HG03565 (cell line): ENCODE measurements around the gene FBL.
"Not testable (repeated sequence)": the region's sequence is repeated elsewhere in the genome, so short reads cannot be mapped to it uniquely, and the experiment has no call there.

Experiments used
- ATAC-seq: cut with Tn5 transposase; IDR thresholded peaks from one replicate; pipeline ENCODE4 v1.9.1; 2021; ENCODE audit warnings: mild to moderate bottlenecking, moderate library complexity; ENCODE audit not compliant: unreplicated experiment

The FBL gene

GRCh38 chr19:39825531-39826076 is 20.6 kb downstream of the FBL start:
- no peak for ATAC-seq

DNA sequence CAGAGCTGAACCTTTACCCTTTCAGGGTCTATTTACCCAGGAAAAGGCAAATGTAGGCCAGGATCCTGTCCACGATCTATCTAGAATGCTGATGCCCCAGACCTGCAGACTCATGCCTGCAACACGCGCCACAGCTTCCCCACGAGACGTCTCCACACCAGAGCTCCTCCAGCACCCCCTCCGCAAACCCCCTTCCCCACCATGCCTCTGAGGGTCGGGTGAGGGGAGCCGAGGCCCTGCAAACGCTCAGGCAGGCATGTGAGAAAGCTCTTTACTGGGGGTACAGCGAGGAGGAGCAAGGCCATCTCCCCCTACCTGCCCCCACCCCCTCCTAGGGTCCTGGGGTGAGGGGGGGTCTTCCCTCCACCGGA is 21.1 kb downstream of the FBL start:
- ATAC-seq = no peak

DNA sequence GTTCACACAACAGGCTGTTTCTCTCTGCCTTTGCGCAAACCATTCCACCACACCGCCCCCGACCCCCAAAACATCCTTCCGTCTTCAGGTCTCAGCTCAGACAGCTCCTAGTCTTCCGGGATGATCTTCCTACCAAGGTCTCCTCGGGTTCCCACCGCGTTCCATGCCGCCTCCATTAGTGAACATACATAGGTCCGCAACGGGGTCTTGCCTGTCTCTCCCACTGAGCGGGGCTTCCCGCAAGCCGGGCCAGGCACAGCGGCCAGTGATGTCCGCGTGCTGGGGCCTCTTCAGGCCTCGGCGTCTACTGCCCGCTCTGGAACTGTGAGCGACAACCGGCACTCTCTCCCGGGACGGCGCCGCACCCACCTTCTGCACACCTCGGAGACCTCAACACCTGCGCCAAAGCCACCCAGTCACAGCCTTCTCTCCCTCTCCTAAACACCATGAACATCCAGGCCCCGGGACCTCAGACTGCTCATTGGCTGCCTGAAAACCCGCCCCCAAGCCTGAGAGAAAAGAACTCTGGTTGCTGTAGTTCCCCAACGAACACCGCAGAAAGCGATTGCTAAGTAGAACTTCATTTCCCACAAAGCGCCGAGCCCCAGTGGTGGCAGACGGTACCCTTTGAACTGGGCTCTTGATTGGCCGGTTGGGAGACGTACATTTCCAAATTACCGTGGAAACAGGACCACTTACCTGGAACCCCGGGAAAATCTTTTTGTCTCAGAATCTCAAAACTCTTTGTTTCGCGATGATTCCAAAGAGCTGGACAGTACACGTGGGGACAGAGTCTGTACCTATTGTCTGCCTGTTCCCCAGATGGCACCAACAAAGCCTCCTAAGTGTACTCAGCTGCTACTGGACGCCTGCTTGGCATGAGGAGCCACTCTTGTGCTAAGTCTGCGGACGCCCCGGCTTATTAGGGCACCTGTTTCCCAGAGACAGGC is 21.8 kb downstream of the FBL start:
- peak; percentile 61 for ATAC-seq

- ATAC-seq = no peak
Observed at GRCh38 chr19:39823686-39824085, 22.5 kb downstream of the FBL start.

GRCh38 chr19:39820696-39821095 is 25.5 kb downstream of the FBL start:
- no peak for ATAC-seq

DNA sequence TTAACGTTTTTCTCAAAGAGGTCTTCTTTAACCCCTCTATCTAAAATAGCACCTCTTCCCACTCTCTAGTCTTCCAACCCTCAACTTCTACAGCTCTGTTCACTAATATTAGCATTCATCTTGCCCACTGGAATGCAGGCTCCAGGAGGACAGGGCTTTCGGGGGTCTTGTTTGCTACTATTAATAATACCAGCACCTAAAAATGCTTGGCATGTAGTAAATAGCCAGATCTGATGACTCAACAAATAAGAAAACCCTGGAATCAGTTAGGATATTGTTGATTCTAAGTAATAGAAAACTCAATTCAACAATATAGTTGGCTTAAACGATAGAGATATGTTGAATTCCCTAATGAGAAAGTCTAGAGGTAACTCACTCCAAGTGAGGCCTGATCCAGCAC is 26.4 kb downstream of the FBL start:
- ATAC-seq = no peak

DNA sequence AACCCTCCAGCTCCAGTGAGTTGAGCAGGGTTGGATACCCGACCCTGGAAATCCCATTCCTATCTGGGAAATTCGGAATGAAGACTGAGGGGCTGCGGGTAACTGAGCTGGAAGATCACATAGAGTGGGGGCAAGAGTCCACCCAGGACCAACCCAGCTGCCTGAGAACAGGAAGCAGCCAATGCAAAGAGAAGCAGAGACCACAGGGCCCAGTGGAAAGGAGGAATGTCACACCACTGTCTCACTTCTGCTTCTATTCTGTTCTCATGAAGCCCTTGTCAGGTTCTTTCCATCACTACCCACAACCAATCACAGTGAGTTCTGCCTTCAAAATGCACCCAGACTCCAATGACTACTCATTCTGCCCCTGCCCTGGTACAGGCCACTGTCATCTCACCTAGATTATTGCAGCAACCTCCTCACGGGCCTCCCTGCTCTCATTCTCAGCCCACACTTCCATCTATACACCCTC is 27.5 kb downstream of the FBL start:
- peak; percentile 78 for ATAC-seq

GRCh38 chr19:39817888-39818561 is 28.2 kb downstream of the FBL start:
- no peak for ATAC-seq

- no peak for ATAC-seq
Observed at GRCh38 chr19:39816287-39817048, 29.7 kb downstream of the FBL start.

DNA sequence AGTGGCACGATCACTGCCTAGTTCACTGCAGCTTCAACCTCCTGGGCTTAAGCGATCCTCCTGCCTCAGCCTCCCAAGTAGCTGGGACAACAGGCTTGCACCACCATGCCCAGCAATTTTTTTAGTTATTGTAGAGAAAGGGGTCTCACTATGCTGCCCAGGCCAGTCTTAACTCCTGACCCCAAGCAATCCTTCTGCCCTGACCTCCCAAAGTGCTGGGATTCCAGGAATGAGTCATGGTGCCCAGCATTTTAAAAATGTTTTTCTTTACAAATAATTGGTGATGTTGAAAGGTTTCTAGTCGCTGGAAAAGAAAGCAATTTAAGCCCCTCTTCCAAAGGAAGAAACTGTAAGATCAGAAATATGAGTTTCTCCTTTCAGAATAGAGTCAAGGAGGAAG is 31.6 kb downstream of the FBL start:
- no peak for ATAC-seq

- ATAC-seq = not testable (repeated sequence)
Observed at GRCh38 chr19:39814111-39814510, 32.1 kb downstream of the FBL start.

DNA sequence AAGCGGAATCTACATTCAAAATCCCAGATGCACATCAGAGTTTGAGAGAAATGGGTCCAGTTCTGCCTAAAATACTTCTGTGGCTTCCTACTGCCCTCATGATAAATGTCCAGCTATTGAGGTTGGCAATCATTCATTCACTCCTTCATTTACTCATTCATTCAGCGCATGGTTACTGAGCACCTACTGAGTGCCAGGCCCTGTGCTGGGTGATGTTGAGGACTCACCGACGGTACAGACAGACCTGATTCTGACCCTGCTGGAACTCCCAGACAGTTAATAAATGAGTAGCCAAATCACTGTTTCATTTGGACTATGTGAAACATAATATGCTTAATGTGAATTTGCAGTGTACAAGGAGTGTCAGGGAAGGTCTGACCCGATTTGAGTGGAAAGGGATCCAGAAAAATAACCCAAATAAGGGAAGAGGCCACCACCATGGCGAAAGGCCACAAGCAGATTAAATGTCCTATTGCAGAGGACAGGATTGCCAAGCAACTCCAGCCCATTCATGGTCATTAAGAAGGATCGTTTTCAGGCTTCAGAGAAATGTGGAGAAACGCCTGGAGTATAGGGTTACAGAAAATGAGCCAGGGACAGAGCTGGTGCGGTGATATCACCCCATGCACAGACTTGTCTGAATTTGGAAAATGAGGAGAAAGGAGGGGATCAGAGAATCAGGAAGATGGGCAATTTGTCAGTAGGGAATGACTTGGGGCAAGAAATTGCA is 32.8 kb downstream of the FBL start:
- ATAC-seq = no peak

DNA sequence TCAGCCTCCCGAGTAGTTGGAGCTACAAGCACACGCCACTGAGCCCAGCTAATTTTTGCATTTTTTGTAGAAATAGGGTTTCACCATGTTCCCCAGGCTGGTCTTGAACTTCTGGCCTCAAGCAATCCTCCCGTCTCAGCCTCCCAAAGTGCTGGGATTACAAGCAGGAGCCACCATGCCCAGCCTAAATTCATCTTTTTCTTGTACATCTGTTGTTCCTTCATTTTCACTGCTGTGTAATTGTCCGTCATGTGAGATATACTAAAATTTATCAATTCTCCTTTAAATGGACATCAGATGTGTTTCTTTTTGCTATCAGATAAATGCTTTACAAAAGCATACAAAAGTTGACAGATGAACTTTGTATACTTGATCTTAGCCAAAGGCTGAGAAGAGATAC is 35.1 kb downstream of the FBL start:
- ATAC-seq = no peak

- ATAC-seq = no peak
Observed at GRCh38 chr19:39810424-39810823, 35.8 kb downstream of the FBL start.

- no peak for ATAC-seq
Observed at GRCh38 chr19:39809368-39809767, 36.8 kb downstream of the FBL start.

GRCh38 chr19:39808688-39809087 is 37.5 kb downstream of the FBL start:
- not testable (repeated sequence) for ATAC-seq

DNA sequence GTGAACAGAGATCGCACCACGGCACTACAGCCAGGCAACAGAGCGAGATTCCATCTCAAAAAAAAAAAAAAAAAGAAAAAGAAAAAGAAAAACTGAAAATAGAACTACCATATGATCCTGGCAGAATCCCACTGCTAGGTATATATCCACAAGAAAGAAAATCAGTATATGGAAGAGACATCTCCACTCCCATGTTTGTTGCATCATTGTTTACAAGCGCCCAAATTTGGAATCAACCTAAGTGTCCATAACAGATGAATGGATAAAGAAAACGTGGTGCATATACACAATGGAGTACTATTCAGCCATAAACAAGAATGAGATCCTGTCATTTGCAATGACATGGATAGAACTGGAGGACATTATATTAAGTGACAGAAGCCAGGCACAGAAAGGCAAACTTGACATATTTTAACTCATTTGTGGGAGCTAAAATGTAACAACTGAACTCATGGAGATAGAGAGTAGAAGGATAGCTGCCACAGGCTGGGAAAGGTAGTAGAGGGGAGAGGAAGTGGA is 38.3 kb downstream of the FBL start:
- no peak for ATAC-seq

- no peak for ATAC-seq
Observed at GRCh38 chr19:39805104-39805503, 41.1 kb downstream of the FBL start.

- ATAC-seq = no peak
Observed at GRCh38 chr19:39802958-39803357, 43.2 kb downstream of the FBL start.

DNA sequence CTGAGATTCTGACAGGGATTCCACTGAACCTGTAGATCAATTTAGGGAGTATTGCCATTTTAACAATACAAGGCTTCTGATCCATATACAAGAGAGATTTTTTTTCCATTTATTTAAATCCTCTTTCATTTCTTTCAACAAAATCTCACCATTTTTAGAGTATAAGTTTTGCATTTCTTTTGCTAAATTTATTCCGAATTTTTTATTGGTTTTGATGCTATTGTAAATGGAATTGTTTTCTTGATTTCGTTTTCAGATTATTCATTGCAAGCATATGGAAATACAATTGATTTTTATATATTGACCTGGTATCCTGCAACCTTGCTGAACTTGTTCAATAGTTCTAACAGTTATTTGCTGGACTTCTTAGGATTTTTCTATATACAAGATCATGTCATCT is 49.1 kb downstream of the FBL start:
- no peak for ATAC-seq
